Measurements from ENCODE around the gene ADD1. TPM values are rescaled to one million over a fixed set of nuclear protein-coding genes. Genes with fewer than 3 reads are reported as not detected.
A peak's percentile ranks its signal among the peaks of the same experiment; 100 is the strongest.

ADD1 gene
- total and polyA plus RNA-seq, 2 of the 13 experiments (the other 11 are each of a cell fraction or from before 2014, with no cell fraction given), result 73.9 to 122 TPM

DNA sequence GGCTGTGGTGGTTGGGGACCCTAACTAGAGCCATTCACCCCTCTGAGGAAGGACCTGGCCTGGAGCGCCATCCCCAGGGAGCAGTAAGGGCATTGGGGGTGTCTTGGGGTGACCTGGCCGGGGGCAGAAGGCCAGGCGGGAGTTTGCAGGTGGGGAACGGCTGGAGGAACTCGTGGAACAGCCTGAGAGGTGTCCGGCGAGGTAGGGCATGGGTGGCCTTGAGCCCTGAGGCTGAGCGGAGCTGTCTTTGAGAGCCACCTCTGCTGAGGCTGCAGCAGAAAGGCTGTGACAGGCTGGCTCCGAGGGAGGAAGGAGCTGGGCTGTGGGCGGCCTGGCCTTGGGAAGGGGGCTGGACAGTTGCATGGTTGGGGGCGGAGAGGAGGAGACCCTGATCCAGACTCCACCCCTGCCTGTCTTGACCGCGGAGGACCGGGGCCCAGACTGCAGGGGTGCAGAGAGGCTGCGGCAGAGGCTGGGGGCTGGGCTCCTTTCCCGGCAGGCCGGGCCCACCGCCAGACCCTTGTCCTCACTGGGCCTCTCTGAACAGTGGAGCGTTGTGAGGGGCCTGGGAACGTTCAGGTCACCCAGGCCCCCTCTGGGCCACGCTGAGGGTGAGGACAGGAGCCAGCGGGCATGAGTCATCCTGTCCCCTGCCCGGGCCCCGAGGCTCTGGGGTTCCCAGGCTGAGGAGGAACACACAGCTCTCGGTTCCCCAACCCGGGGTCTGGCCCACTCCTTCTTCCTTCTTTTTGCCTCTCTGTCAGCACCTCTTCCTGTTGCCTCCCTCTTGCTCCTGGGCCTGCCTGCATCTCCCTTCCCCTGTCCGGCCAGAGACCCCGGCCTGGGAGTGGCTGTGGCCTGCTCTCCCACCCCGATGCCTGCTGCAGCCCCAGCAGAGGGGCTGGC, 42.7 kb upstream of the ADD1 start (continued):
- TF ChIP-seq, protein P1, sequence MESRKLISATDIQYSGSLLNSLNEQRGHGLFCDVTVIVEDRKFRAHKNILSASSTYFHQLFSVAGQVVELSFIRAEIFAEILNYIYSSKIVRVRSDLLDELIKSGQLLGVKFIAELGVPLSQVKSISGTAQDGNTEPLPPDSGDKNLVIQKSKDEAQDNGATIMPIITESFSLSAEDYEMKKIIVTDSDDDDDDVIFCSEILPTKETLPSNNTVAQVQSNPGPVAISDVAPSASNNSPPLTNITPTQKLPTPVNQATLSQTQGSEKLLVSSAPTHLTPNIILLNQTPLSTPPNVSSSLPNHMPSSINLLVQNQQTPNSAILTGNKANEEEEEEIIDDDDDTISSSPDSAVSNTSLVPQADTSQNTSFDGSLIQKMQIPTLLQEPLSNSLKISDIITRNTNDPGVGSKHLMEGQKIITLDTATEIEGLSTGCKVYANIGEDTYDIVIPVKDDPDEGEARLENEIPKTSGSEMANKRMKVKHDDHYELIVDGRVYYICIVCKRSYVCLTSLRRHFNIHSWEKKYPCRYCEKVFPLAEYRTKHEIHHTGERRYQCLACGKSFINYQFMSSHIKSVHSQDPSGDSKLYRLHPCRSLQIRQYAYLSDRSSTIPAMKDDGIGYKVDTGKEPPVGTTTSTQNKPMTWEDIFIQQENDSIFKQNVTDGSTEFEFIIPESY (CRISPR knock-in tag; IDR thresholded peaks at IDR 0.05), result peak; percentile 64; the same call in 1 of the 2 replicates
- TF ChIP-seq NR2F2 (IDR thresholded peaks at IDR 0.05; ENCODE audit: borderline replicate concordance, low read depth), result no peak
- TF ChIP-seq, protein P2, sequence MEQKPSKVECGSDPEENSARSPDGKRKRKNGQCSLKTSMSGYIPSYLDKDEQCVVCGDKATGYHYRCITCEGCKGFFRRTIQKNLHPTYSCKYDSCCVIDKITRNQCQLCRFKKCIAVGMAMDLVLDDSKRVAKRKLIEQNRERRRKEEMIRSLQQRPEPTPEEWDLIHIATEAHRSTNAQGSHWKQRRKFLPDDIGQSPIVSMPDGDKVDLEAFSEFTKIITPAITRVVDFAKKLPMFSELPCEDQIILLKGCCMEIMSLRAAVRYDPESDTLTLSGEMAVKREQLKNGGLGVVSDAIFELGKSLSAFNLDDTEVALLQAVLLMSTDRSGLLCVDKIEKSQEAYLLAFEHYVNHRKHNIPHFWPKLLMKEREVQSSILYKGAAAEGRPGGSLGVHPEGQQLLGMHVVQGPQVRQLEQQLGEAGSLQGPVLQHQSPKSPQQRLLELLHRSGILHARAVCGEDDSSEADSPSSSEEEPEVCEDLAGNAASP (CRISPR knock-in tag; IDR thresholded peaks at IDR 0.05; ENCODE audit: borderline replicate concordance), result peak; percentile 98
- TF ChIP-seq ZNF143 (CRISPR knock-in tag; IDR thresholded peaks at IDR 0.05), result peak; percentile 16; the same call in 1 of the 2 replicates
- TF ChIP-seq RAD21 (CRISPR knock-in tag; IDR thresholded peaks at IDR 0.05), result 0 out of 2 replicates have a peak, but pooled peaks have one; percentile 26
- TF ChIP-seq THAP11 (CRISPR knock-in tag; IDR thresholded peaks at IDR 0.05), result peak; percentile 64; the same call in 1 of the 2 replicates
- TF ChIP-seq ZNF121 (CRISPR knock-in tag; IDR thresholded peaks at IDR 0.05), result peak; percentile 72
- TF ChIP-seq, protein P3, sequence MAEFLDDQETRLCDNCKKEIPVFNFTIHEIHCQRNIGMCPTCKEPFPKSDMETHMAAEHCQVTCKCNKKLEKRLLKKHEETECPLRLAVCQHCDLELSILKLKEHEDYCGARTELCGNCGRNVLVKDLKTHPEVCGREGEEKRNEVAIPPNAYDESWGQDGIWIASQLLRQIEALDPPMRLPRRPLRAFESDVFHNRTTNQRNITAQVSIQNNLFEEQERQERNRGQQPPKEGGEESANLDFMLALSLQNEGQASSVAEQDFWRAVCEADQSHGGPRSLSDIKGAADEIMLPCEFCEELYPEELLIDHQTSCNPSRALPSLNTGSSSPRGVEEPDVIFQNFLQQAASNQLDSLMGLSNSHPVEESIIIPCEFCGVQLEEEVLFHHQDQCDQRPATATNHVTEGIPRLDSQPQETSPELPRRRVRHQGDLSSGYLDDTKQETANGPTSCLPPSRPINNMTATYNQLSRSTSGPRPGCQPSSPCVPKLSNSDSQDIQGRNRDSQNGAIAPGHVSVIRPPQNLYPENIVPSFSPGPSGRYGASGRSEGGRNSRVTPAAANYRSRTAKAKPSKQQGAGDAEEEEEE (CRISPR knock-in tag; IDR thresholded peaks at IDR 0.05; ENCODE audit: borderline replicate concordance), result no peak
- peak; percentile 67 for TF ChIP-seq TARDBP (CRISPR knock-in tag; IDR thresholded peaks at IDR 0.05)
- TF ChIP-seq JUNB (CRISPR knock-in tag; IDR thresholded peaks at IDR 0.05; ENCODE audit: borderline replicate concordance), result peak; percentile 91; the same call in 1 of the 2 replicates
- TF ChIP-seq ZNF713 (CRISPR knock-in tag; IDR thresholded peaks at IDR 0.05), result 0 out of 2 replicates have a peak, but pooled peaks have one; percentile 73
- peak; percentile 21; the same call in 1 of the 2 replicates for TF ChIP-seq ZMYM3 (CRISPR knock-in tag; IDR thresholded peaks at IDR 0.05)
- no peak for TF ChIP-seq ZNF282 (IDR thresholded peaks at IDR 0.05; ENCODE audit: partially characterized antibody)
- peak; percentile 62; the same call in 1 of the 2 replicates for TF ChIP-seq ZMYM2 (CRISPR knock-in tag; IDR thresholded peaks at IDR 0.05)
- TF ChIP-seq ZNF652 (CRISPR knock-in tag; IDR thresholded peaks at IDR 0.05; ENCODE audit: borderline replicate concordance, low read depth), result no peak
- TF ChIP-seq ISX (CRISPR knock-in tag; conservative IDR thresholded peaks at IDR 0.05), result no peak
- 0 out of 2 replicates have a peak, but pooled peaks have one; percentile 39 for TF ChIP-seq ZNF790 (CRISPR knock-in tag; IDR thresholded peaks at IDR 0.05; ENCODE audit: borderline replicate concordance)
- TF ChIP-seq ZNF777 (CRISPR knock-in tag; IDR thresholded peaks at IDR 0.05), result 0 out of 2 replicates have a peak, but pooled peaks have one; percentile 45
- no peak; the same call in 1 of the 2 replicates for TF ChIP-seq ZNF296 (CRISPR knock-in tag; conservative IDR thresholded peaks at IDR 0.05)
- TF ChIP-seq ZNF616 (CRISPR knock-in tag; IDR thresholded peaks at IDR 0.05; ENCODE audit: low read depth), result no peak
- TF ChIP-seq CEBPG (CRISPR knock-in tag; IDR thresholded peaks at IDR 0.05), result peak; percentile 19; the same call in 1 of the 2 replicates
